HG02588 (cell line): ENCODE measurements around the gene IQCE.

Source experiments
- ATAC-seq: cut with Tn5 transposase; IDR thresholded peaks from one replicate; pipeline ENCODE4 v1.9.1; 2021; ENCODE audit warnings: mild to moderate bottlenecking, moderate library complexity; ENCODE audit not compliant: unreplicated experiment

IQCE gene

DNA sequence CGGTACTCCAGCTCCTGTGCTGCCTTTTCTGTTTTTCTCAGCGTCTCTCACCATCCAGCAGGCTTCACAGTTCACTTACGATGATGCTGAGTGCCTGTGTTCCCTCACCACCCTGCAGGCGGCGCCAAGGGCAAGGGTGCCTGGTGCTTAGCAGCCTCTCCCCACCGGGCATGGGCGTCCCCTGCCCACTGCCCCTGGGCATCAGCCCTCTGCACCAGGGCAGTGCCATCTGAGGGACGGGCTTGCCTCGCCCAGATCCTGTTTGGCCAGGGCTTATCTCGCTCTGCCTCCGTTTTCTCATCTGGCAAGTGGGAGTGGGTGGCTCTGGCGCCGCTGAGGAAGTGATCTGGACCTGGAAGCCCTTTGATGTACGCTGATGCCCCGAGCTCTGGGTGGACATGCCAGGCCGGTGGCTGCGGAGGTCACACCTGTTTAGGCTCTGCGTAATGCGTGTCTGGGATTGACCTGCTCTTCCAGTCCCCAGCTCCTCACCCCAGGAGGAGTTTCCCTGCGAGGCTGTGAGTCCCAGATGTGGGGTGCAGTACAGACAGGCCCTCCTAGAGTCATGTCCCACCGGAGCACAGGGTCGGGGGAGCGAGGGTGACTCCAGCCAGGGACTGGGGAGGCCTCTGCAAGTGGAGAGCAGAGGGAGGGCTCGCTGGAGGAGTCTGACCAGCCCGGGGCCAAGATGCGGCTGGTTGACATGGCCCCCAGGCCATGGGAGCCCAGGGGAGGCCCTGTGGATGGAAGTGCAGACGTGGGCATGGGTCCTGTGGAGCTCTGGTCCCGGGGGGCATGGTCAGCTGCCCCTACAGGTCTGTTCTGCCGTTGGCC is 84.8 kb downstream of the IQCE start:
- ATAC-seq = no peak

DNA sequence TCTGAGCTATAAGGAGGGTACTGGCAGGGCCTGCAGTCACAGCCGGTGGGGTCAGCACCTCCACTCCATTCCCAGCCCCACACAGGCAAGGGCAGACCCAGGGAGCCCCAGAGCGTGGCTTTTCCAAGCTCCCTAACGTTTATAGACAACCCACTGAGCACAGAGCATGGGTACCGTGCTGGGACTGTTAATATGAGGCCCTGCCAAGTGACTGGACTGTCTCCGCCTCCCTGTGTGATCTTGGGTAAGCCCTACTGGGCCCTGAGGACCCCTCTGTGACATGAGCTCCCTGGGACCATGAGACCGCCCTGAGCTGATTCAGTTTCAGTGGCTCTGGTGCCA is 85.4 kb downstream of the IQCE start:
- ATAC-seq = no peak

DNA sequence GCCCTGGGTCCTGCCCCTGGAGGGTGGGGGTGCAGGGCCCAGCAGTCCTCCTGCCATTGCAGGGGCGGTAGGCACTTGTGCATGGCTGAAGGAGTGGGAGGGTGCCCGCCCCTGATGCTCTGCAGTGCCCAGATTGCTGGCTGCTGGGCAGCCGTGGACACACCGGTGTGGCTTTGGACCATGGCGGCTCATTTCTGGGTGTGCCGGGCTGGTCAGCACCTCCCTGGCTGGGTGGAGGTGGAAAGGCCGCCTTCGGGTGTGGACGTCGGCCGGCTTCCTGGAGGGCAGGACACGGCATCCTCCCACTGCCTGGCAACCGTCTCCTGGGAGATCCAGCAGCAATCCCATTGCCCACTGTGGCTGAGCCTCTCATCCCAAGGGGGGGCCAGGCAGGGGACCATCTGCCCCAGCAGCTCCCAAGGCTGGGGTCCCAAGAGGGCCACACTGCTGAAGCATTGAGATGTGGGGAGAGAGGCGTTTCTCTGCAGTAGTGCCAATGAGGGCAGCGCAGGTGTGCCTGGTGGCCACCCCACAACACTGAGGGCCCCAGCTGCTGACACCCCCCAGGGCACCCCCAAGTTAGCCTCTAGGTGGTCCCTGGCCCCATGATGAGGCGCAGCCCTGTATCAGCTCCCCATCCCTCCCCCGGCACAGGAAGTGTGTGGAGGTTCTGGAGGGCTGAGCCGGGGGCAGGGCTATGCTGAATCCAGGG is 85.9 kb downstream of the IQCE start:
- ATAC-seq = no peak

DNA sequence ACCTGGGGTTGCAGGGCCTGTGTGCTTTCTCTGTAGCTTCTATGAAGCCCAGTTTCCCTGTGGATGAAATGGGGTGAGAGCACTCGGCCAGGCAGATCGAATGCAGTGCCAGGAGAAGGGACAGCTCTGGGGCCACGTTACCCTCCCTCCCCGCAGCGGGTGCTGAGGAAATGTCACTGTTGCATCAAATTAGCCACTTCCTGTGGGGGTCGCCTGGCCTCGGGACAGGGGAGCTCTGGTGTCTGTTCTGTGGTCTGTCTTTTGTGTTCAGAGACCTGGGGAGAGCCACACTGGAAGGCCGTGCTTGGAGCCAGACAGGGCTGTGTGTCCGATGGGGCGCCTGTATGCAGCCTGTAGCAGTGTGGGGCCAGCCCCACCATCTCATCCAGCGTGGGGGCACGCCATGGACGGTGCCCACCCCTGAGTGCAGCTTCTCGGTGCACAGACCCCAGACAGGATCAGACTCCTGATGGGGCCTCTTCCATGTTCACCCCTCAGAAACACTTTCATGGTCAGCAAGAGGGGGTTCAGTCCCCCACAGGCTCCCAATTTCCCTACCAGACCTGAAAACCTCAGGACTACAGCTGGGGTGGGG is 86.6 kb downstream of the IQCE start:
- no peak for ATAC-seq

DNA sequence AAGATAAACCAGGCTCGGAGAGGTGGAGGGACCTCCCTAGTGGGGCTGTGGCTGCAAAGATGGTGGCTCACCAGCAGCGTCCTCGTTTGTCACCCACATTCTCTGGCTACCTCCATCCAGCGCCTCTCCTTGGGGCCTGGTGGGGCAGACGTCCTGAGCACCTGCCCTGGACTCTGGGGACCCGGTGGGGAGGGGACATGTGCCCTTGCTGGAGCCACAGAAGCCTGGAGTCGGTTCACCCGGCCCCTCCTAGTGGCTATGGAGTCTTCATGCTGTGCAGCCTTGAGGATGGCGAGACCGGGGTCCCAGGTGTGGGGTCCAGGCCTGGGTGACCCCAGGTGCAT is 87.5 kb downstream of the IQCE start:
- ATAC-seq = no peak

DNA sequence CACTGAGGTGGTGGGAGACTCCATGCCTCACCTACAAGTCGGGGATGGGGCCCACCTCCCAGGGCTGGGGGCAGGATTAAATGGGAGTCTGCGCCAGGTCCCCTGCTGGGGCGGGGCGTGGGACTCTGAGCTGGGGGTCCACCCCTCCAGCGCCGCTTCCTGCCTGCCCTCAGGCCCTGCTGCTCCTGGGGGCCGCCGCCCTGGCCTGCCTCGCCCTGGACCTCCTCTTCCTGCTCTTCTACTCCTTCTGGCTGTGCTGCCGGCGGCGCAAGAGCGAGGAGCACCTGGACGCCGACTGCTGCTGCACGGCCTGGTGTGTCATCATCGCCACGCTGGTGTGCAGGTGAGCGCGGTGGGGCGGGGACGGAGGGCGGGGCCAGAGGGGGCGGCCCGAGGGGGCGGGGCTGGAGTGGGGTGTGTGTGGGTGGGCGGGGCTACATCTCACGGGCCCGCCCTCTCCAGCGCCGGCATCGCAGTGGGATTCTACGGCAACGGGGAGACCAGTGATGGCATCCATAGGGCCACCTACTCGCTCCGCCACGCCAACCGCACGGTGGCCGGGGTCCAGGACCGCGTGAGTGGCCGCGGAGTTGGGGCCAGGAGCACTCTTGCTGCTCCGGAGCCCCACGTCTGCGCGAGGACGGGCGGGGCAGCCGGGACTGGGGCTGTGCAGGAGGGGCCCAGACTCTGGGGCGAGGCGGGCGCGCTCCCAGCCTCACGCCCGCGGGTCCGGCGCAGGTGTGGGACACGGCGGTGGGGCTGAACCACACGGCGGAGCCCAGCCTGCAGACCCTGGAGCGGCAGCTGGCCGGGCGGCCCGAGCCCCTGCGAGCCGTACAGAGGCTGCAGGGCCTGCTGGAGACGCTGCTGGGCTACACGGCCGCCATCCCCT is 88.1 kb downstream of the IQCE start:
- no peak for ATAC-seq

DNA sequence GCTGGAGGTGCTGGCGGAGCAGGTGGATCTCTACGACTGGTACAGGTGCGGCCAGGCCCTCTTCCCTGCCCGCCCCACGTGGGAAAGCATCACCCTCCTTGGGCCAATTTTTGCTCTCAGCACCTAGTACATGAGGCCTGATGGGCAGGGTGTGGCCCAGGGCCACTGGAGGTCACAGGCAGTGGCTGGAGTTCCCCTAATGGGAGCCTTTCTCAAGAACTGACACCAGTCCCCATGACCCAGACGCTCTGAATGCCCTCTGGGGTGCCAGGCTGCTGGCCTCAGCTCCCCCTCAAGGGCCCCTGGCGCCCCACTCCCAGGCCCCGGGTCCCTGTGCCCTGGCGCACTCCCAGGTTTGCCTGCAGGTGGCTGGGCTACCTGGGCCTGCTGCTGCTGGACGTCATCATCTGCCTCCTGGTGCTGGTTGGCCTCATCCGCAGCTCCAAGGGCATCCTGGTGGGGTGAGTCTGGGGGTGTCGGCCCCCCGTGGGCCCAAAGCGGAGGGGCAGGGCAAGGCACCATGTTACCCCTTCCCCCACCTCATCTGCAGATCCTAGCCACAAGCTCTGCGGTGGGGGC is 88.9 kb downstream of the IQCE start:
- ATAC-seq = no peak

DNA sequence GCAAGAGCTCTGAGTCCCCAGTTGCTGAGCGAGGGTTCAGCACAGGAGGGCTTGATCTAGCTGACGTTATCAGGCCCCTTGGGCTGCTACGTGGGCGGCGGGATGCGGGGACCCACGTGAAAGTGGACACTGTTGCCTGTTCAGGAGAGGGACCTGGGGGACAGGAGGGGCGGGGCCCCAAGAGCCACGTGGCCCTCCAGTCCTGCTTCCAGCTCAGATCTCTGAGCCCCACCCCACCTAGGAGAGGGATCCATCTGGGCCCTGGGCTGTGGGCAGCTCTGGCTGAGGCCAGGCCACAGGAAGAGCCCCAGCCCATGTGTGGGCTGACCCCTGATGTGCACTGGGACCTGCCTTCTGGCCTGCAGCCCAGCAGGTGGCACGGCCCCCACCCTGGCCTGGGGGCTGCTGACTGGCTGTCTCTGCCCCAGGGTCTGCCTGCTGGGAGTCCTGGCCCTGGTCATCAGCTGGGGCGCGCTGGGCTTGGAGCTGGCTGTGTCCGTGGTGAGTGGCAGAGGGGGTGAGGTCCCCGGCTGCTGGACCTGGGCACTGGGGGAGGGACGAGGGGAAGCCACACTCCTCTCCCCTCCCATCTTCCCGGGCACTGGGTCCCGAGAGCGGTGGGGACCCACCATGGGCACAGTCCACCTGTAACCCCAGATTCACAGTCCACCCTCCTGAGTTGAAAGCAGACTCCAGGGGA is 90.5 kb downstream of the IQCE start:
- no peak for ATAC-seq

DNA sequence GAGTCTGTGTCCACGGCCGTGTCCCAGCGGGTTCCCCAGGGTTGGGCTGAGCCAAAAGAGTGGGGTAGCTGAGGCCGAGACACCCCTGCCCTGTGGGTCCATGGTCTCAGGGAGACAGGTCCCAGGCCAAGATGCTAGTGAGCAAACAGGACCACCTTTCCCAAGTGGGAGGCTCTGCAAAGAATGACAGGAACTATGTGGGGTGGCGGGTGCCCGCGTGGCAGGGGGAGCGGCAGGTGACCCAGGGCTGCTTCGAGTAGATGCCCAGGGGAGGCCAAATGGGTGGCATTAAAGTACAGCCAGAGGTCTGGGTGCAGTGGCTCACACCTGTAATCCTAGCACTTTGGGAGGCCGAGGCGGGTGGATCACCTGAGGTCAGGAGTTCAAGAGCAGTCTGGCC is 91.2 kb downstream of the IQCE start:
- ATAC-seq = no peak

DNA sequence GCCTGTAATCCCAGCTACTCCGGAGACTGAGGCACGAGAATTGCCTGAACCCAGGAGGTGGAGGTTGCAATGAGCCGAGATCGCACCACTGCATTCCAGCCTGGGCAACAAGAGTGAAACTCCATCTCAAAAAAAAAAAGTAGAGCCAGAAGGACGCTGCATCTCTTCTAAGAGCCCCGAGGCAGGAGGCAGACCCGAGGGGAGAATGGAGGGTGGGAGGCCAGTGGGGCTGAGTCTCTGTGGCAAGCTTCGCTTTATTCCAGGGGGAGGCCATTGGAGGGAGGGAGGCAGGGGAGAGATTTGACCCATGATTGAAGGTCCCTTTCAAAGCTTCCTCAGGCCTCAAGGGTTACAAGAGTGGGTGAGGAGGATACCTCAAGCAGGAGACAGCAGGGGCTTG is 91.7 kb downstream of the IQCE start:
- no peak for ATAC-seq

DNA sequence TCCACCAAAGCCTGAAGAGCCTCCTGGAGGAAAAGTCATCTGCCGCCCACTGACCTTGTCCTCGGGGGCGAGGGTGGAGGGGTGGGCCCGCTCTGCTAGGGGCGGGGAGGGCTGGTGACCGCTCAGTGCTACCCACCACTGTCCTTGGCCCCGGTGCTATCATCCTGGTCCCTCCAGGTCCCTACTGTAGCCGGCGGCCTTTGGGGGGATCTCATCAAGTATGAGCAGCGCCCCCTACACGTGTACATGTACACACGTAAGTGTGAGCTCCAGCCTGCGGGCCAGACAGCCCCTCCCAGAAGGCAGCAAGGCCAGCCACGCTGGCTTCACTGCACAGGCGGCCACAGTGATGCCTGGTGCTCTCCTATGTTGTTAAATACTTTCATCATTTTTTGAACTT is 92.6 kb downstream of the IQCE start:
- ATAC-seq = no peak

DNA sequence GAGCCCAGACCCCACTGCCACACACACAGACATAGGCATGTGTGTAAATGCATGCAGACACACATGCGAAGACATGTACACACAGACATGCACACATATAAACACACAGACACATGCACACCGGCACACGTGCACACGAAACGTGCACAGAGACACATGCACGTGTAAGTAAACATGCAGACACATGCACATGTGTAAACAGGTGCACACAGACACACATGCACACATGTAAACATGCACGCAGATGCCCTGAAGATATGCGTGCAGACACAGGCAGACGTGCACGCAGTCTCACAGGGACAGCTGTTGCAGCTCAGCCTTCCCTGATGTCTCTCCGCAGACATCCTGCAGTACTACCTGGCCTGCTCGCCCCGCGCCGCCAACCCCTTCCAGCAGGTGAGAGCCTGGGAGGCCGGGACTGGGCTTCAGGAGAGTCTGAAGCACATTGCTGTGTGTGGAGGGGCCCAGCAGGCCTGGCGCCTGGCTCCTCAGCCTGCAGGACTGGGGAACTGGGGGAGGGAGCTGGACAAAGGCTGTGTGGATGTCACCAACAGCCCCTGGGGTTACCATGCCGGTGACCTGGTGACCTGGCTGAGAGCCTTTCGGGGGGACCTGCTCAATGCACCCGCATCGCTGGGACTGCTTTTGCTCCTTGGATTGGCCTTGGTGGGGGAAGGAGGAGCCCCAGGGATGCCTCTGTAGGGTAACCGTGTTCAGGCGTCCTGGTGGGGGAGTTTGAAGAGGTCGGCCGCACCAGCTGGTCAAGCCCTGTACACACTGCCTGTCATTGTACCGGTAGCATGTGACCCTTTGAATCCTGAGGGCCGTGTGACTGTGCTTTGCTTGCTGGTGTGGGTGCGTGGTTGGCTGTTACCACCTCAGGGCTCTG is 93.3 kb downstream of the IQCE start:
- ATAC-seq = no peak

DNA sequence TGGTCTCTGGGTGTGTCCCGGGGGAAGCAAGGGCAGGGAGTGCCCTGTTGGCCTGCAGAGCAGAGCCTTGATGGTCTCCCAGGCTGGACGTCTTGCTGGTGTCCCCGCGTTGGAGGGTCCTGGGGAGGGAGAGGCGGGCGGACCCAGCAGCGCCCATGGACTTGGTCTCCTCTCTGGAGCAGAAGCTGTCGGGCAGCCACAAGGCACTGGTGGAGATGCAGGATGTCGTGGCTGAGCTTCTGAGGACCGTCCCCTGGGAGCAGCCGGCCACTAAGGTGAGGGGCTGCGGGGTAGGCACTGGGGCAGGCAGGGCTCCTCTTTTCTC is 93.9 kb downstream of the IQCE start:
- no peak for ATAC-seq

DNA sequence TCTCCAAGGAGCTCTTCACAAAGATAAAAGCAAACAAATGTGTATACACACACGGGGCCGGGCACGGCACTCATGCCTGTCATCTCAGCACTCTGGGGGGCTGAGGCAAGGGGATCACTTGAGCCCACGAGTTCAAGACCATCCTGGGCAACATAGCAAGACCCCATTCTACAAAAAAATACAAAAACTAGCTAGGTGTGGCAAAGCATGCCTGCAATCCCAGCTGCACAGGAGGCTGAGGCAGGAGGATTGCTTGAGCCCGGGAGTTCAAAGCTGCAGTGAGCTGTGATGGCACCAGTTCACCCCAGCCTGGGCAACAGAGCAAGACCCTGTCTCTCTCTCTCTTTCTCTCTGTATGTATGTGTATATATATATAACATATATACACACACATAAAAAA is 95.3 kb downstream of the IQCE start:
- ATAC-seq = no peak

DNA sequence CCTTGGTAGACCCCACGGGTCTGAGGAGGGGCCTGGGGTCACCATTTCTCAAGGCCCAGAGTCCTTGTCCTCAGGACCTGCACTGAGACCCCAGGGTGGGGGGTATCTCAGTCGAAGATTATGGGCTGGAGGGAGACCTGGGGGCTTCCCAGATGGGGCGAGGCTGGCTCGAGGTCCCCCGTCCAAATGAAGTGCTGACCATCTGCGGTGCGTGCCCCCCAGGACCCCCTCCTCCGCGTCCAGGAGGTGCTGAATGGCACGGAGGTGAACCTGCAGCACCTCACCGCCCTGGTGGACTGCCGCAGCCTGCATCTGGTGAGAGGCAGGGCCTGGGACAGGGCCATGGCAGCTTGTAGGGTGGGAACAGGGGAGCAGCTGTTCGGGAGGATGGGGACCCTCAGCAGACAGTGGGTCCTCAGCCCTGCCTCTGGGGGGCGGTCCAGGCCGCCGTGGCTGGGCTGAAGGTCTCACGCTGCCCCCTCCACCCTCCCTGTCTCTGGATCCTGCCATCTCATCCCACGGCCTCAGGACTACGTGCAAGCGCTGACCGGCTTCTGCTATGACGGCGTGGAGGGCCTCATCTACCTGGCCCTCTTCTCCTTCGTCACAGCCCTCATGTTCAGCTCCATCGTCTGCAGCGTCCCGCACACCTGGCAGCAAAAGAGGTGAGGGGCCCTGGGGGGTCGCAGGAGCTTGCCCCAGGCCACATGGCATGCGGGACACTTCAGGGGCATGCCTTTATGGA is 97.3 kb downstream of the IQCE start:
- ATAC-seq = no peak

DNA sequence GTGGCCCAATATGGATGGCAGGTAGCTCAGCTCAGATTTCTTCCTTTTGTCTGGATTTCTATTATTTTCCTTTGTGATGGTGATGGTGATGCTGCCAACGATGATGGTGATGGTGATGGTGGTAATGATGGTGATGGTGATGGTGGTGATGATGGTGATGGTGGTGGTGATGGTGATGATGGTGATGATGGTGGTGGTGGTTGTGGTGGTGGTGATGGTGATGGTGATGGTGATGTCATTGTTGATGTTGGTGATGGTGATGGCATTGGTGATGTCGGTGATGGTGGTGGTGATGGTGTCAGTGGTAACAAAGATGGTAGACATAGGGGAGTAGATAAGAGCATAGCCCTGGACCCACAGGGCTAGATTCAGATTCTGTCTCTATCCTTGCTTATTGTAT is 98.4 kb downstream of the IQCE start:
- no peak for ATAC-seq

DNA sequence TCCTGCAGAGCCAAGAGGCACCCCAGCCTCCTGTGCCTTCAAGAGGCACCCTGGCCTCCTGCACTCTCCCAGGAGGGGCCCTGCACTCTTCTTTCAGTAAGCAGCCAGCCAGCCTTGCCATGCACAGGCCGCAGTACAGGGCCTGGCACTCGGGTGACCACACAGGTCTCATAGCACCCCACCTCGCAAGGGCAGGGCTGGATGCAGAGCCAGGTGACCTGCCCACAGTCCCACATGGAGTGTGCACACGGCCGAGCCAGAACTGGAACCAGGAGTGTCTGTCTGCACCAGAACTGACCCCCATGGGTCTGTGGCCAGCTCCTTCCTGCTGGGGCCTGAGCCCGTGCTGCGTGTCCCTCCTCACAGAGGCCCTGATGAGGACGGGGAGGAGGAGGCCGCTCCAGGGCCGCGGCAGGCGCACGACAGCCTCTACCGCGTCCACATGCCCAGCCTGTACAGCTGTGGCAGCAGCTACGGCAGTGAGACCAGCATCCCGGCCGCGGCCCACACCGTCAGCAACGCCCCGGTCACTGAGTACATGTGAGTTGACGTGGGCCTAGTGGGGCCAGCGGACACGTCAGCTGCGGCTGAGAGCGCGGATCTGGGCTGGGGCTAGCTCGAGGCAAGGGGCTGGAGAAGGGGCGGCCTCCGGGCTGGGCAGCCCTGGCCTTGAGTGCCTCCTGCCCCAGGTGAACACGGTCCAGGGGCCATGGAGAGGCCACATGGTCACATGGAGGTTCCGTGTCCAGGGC is 99.3 kb downstream of the IQCE start:
- no peak for ATAC-seq

DNA sequence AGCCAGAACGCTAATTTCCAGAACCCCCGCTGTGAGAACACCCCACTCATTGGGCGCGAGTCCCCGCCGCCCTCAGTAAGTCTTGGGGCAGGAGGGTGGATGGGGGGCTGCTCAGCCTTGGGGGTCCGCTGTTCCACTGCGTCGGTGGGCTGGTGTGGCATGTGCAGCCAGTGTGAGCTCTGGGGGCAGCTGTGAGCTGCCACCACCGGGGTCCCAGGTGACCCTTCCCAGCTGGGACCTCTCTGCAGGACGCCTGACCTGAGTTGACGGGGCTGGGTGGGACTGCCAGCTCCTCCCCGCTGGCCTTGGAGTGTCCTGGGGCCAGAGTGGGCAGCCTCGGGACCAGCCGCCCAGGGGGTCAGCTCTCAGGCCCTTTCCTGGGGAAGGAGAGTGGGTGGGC is 100.2 kb downstream of the IQCE start:
- no peak for ATAC-seq
